ENCODE measurements around the gene SYNPR.

DNA sequence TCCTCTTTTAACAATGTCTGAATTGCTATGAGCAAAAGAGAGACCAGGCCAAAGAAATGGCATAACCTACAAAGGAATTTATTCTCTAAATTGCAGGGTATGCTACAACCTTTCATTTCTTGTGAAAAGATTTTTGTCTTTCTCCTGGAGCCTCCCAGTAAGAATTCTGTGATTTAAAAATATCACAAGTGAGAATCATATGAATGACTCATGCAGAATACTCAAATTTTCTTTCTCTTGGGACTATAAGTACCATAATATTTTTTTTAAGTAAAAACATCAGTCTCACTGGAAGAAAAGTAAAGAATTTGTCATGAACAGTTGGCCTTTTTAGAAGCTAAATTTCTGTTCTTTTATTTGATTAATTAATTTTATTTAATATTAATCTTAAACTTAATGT lies 26.3 kb downstream of the SYNPR start:
- TF ChIP-seq EZH2 (IDR thresholded peaks at IDR 0.05; ENCODE audit: low read length, unreplicated experiment), result no peak
- TF ChIP-seq CTCF (conservative IDR thresholded peaks at IDR 0.05; ENCODE audit: low read depth, low read length), result no peak
- TF ChIP-seq EZH2phosphoT487 (IDR thresholded peaks at IDR 0.05; ENCODE audit: borderline replicate concordance, low read length), result no peak

All from PC-3 (cell line).